ENCODE data around the gene PDIA3. TPM values are rescaled to one million over a fixed set of nuclear protein-coding genes. Genes with fewer than 3 reads are reported as not detected.

Gene PDIA3
- total RNA-seq, 2 donors from 2014 or later, result 578 to 589 TPM

- H3K36me3 Mint-ChIP-seq (ENCODE audit: low read depth), result peaks cover 80% of the 10 kb centered on the region
- no peaks in the 10 kb centered on the region for H3K9me3 ChIP-seq (ENCODE audit: control insufficient read depth, low read length)
- DNase-seq, result no peak
- no peaks in the 10 kb centered on the region for H3K9me3 Mint-ChIP-seq
- no peaks in the 10 kb centered on the region for H3K4me1 ChIP-seq (ENCODE audit: control insufficient read depth, insufficient read depth, low read length)
- no peak overlapping the region for H3K27ac ChIP-seq (ENCODE audit: low read depth, low read length)
- 96% methylated on average over 4 to 6 of the region's 6 CpGs for WGBS, 2 experiments (ENCODE audit: insufficient coverage in 1 of 2, insufficient read length in 1 of 2)
- H3K27me3 ChIP-seq (ENCODE audit: control insufficient read depth, insufficient read depth, low read length, poor library complexity, severe bottlenecking), result no peaks in the 10 kb centered on the region
- H3K4me3 ChIP-seq (ENCODE audit: low read length), result no peak overlapping the region
- TF ChIP-seq CTCF (conservative IDR thresholded peaks at IDR 0.05), result no peak
- H3K36me3 ChIP-seq (ENCODE audit: control insufficient read depth, insufficient read depth, low read length), result peaks cover 90% of the 10 kb centered on the region
- H3K4me1 Mint-ChIP-seq, result no peaks in the 10 kb centered on the region
- no peak overlapping the region for H3K9ac ChIP-seq (ENCODE audit: extremely low read depth, low read length, poor library complexity, severe bottlenecking)
- no peak overlapping the region for H3K4me3 Mint-ChIP-seq
- peak overlapping the region; percentile 38 for H3K27ac Mint-ChIP-seq
- H3K27me3 Mint-ChIP-seq (ENCODE audit: insufficient read depth), result no peaks in the 10 kb centered on the region
Measured at GRCh38 chr15:43762824-43763223, 16.6 kb downstream of the PDIA3 start.

- WGBS, 2 experiments (ENCODE audit: insufficient coverage in 1 of 2, insufficient read length in 1 of 2), result 92 to 100% methylated on average over 1 to 2 of the region's 2 CpGs
- TF ChIP-seq CTCF (conservative IDR thresholded peaks at IDR 0.05), result no peak
- peaks cover 90% of the 10 kb centered on the region for H3K36me3 ChIP-seq (ENCODE audit: control insufficient read depth, insufficient read depth, low read length)
Measured at GRCh38 chr15:43763819-43764446, 17.7 kb downstream of the PDIA3 start.

GRCh38 chr15:43769584-43770228, 23.5 kb downstream of the PDIA3 start:
- Mint-ChIP-seq H3K27me3 (ENCODE audit: insufficient read depth) (no peaks in the 10 kb centered on the region), H3K27ac (peak overlapping the region; percentile 64), H3K4me3 (no peak overlapping the region), H3K4me1 (no peaks in the 10 kb centered on the region), H3K36me3 (ENCODE audit: low read depth) (peaks cover 81% of the 10 kb centered on the region), H3K9me3 (no peaks in the 10 kb centered on the region)
- Histone ChIP-seq H3K4me1 (ENCODE audit: control insufficient read depth, insufficient read depth, low read length) (no peaks in the 10 kb centered on the region), H3K9me3 (ENCODE audit: control insufficient read depth, low read length) (no peaks in the 10 kb centered on the region), H3K27ac (ENCODE audit: low read depth, low read length) (no peak overlapping the region), H3K9ac (ENCODE audit: extremely low read depth, low read length, poor library complexity, severe bottlenecking) (no peak overlapping the region), H3K36me3 (ENCODE audit: control insufficient read depth, insufficient read depth, low read length) (peaks cover 89% of the 10 kb centered on the region), H3K27me3 (ENCODE audit: control insufficient read depth, insufficient read depth, low read length, poor library complexity, severe bottlenecking) (no peaks in the 10 kb centered on the region), H3K4me3 (ENCODE audit: low read length) (no peak overlapping the region)
- WGBS, 2 experiments (ENCODE audit: insufficient coverage in 1 of 2, insufficient read length in 1 of 2), result 64 to 92% methylated on average over 2 to 5 of the region's 5 CpGs
- DNase-seq, result peak; percentile 89
- TF ChIP-seq CTCF (conservative IDR thresholded peaks at IDR 0.05), result peak; percentile 92

More at GRCh38 chr15:43763819-43764446, 17.7 kb downstream of the PDIA3 start:
- Histone ChIP-seq H3K9ac (ENCODE audit: extremely low read depth, low read length, poor library complexity, severe bottlenecking) (no peak overlapping the region), H3K4me3 (ENCODE audit: low read length) (no peak overlapping the region), H3K4me1 (ENCODE audit: control insufficient read depth, insufficient read depth, low read length) (no peaks in the 10 kb centered on the region), H3K27ac (ENCODE audit: low read depth, low read length) (no peak overlapping the region), H3K27me3 (ENCODE audit: control insufficient read depth, insufficient read depth, low read length, poor library complexity, severe bottlenecking) (no peaks in the 10 kb centered on the region), H3K9me3 (ENCODE audit: control insufficient read depth, low read length) (no peaks in the 10 kb centered on the region)
- Mint-ChIP-seq H3K4me3 (no peak overlapping the region), H3K27me3 (ENCODE audit: insufficient read depth) (no peaks in the 10 kb centered on the region), H3K36me3 (ENCODE audit: low read depth) (peaks cover 85% of the 10 kb centered on the region), H3K9me3 (no peaks in the 10 kb centered on the region), H3K27ac (no peak overlapping the region), H3K4me1 (no peaks in the 10 kb centered on the region)
- DNase-seq, result no peak

Data from endodermal cell (in vitro differentiated cells).